Stimulated activated CD8-positive, alpha-beta memory T cell treated with anti-CD3 and anti-CD28 coated beads, Interleukin-4, amount 100 ng/mL, for 24 hours (primary cell): ENCODE data around the gene PCNX1.
"Not testable (repeated sequence)": the region's sequence is repeated elsewhere in the genome, so short reads cannot be mapped to it uniquely, and the experiment has no call there.

Source experiments
- DNase-seq: peaks from one replicate; pipeline ENCODE4 v3.0.0-alpha.2; 2020; ENCODE audit warnings: low read depth

The PCNX1 gene

DNA sequence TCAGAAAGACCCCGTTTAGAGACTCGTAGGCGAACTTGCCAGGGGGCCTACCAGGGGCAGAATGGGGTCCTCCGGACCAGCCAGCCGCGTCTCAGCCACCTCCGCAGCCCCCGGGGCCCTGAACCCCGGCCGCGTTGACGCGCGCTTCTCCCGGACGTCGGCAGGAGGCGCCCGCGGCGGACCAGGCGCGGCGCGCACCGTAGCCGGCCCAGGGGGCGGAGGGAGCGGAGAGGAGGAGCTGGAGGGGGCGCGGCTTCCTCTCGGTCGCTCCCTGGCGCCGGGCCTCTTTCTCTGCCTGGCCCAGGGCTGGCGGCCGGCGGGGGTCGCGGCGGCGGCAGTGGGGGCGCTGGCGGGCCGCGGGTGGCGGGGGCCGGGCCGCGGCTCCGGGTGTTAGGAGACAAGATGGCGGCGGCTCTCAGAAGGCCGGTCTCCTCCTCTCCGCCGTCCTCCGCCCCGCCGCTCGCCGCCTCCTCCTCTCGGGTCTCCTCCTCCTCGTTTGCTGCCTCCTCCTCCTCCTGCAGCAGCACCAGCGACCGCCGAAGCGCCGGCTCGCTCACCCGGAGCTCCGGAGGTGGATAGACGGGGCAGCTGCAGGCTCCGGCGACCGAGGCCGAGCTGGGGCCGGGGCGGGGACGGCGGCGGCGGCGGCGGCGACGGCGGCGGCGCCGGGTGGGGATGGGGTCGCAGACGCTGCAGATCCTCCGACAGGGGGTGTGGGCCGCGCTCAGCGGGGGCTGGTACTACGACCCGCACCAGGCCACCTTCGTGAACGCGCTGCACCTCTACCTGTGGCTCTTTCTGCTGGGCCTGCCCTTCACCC lies at the start of gene PCNX1:
TSS of gene PCNX1 (plus strand) at position 284 of the 820 bp plus-strand sequence. CDS start at position 676, 392 bp downstream.
- DNase-seq: peak; percentile 82

- DNase-seq: no peak
These were observed 49.8 kb upstream of the PCNX1 start for GRCh38 chr14:70857496-70857890.

GRCh38 chr14:70858641-70859040 lies 48.6 kb upstream of the PCNX1 start:
- DNase-seq: no peak

- DNase-seq: not testable (repeated sequence)
These were observed 40.3 kb upstream of the PCNX1 start for GRCh38 chr14:70866992-70867391.

DNA sequence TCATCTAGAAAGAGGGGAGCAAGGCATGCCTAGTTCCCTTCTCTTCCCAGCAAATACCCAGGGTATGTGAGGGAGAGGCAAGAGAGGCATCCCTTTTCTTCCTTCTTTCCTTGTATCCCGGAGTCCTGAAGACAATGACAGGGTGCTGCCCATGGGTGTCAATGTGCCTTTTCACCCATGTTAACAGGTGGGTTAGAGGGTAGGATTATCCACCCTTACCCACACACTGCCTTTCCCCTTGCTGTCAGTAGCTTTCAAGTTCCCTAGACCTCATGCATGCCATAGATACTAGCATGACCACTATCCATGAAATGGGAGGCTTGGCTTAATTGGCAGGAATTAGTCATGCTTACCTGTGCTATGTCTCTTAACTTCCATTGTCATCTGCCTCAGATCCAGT lies 36.3 kb upstream of the PCNX1 start:
- DNase-seq: no peak

GRCh38 chr14:70871863-70872677 lies 35.2 kb upstream of the PCNX1 start:
- DNase-seq: no peak

GRCh38 chr14:70872678-70873020 lies 34.6 kb upstream of the PCNX1 start:
- DNase-seq: no peak

DNA sequence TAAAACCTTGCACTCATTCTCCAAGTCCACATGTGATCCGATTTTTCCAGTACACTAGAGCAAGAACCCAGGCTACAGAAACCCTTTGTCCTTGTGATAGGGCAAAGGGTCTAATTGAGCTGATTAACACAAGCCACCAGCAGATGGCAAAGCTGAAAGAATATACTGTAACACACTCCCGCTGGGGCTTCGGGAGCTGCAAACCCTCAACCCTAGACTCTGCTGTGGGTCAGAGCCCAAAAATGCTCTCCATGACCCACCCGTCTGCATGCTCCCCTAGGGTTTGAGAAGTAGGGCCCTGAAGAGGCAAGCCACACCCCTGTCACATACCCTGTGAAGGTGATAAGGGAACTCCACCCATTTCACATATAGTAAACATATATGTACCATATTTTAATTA lies 33.6 kb upstream of the PCNX1 start:
- DNase-seq: no peak

DNA sequence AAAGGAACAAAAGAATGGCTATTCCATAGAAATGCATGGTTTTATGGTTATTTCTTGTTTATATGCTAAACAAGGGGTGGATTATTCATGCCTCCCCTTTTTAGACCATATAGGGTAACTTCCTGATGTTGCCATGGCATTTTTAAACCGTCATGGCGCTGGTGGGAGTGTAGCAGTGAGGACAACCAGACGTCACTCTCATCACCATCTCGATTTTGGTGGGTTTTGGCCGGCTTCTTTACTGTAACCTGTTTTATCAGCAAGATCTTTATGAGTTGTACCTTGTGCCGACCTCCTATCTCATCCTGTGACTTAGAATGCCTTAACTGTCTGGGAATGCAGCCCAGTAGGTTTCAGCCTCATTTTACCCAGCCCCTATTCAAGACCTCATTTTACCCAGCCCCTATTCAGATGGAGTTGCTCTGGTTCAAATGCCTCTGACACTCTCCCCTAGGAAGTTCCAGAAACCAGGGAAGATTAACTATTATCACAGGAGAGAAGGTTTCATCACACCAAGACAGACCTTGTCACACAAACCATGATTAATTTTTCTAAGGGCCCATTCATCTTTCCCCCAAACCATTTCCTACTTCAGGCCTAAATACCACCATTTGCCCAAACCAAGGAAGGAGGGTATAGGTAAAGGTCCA lies 31.3 kb upstream of the PCNX1 start:
- not testable (repeated sequence) for DNase-seq

DNA sequence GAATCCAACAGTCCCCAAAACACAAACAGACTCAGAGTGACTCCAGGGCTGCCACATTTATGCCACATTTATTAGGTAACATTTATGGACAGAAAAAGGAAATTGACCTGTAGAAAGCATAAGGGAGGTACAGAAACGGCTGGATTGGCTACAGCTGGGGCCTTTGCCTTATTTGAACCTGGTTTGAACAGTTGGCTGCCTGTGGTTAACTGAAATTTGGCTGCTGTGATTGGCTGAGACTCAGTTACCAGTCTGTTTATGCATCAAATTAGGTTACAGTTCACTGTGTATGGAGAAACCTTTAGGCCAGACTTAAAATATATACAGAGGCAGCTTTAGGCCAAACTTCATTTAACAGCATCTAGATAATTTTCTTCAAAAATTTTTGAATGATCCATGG lies 27.8 kb upstream of the PCNX1 start:
- no peak for DNase-seq

DNA sequence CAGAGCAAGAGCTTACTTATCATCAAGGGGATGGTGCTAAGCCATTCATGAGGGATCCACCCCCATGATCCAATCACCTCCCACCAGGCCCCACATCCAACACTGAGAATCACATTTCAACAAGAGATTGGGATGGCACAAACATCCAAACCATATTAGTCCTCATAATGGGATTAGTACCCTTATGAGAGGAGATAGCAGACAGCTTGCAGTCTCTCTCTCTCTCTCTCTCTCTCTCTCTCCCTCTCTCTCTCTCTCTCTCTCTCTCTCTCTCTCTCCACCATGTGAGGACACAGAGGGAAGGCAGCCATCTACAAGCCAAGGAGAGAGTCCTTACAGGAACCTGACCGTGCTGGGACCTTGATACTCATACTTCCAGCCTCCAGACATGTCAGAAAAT lies 26.4 kb upstream of the PCNX1 start:
- DNase-seq: not testable (repeated sequence)

GRCh38 chr14:70881549-70882177 lies 25.6 kb upstream of the PCNX1 start:
- no peak for DNase-seq

DNA sequence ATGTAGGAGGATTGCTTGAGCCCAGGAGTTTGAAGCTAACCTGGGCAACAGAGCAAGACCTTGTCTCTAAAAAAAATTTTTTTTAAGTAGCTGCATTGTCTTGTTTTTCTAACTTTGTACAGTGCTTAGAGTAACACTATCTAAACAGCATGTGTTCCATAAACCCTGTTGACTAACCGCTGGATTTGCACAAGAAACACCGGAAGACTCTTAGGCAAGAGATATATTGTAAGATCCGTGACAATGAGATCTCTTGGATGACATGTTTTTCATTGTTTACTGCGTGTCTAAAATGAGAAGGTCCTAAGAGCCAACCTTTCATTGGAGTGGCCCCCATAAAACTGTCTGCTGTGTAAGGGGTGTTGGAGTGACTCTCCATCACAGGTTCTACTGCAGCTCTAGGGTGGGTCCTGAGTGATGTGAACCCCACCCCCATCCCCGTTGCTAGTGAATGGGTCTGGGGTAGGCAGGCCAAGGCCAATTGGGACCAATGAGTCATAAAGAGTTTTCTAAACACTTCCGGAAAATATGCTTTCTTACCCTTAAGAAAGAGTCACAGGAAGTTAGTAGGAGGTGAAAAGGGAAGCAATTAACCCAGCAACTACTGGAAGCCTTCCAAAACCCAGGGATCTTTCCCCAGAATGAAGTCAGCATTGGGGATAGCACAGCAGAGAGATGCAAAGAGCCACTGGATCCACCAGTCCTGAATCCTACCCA lies 24.3 kb upstream of the PCNX1 start:
- DNase-seq: no peak

DNA sequence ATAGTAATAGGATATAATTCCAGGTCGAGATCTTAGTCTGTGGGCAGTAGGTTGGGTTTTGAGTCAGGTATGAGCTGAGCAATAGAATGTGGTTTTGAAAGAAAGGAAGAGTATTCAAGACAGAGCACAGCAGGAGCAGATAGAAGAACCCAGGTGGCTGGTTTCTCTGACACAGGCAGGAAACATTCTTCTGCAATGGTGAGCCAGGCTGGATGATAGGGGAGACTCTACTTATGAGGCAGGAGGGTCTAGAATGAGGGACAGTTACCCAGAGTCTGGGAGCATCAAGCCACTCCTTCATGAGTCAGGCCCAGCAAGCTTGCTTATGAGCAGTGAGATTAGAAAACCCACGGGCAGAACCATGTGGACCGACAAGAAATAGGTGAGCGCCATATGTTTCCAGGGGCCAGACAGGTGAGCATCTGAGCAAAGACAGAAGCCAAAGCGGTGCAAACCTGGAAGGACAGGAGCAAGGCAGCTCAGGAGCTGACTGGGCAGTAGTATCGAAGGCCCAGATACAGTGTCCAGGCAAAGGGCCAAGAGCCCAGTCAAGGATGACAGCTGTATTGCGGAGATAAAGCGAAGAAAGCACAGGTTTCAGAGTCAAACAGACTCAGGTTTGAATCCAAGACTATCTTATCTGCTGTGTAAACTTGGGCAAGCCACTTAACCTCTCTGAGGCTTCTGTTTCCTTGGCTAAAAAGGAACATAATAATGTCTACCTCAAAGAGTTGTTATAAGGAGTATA lies 22.5 kb upstream of the PCNX1 start:
- DNase-seq: no peak

DNA sequence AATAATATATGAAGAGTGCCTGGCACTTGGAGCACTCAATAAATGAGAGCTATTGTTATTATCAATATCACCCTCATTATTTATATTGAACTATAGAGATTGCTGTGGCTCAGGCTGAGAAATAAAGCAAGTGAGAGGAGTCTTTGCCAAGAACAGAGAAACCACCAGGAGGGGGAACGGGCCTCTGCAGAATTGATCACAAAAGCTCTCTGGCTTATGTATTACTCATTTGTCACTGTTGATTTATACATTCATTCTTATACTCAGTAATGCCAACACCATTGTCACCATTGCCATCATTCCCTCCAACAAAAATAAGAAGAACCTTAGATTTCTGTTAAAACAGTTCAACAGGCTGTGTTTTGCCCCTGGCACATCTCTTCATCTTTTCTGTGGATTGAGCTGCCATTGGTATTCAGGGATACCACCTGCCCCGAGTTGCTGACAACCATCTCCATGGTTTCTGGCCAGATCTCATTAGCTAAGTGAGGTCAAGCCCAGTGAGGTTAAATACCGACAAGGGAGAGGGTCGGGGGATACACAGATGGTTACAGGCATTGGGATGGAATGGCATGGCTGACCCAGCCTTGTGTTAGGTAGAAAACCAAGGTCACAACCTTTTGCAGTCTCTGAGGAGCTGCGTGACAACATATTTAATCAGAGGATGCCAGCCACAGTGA lies 21.8 kb upstream of the PCNX1 start:
- DNase-seq: no peak

DNA sequence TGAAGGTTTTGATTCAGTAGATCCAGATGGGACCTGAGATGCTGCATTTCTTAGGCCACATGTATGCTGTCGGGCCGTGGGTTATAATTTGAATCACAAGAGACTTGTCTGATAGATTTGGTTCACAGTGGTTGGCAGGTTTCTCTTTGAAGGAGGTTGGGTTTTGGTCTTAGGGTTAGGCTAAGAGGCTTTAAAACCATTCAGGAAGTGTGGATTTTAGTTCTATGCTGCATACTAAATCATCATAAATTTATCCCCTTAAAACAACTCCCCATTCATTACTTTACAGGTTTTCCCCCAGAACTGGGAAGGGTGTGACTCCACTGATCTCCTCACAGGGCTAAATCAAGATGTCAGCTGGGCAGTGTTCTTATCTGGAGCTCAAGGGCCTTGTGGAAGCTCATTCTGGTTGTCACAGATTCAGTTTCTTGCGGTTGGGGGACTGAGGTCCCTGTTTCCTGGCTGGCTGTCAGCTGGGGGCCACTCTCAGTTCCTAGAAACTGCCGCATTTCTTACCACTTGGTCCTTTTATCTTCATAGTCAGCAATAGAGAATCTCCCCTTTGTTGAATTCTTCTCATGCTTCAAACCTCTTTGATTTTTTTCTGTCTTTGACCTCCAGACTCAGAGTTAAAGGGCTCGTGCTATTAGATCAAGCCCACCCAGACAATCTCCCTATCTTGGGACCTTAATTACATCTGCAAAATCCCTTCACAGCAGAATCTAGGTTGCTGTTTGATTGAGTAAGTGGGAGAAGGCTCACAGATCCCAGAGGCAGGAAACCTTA lies 20.6 kb upstream of the PCNX1 start:
- peak; percentile 28 for DNase-seq

- DNase-seq: no peak
These were observed 20.0 kb upstream of the PCNX1 start for GRCh38 chr14:70887207-70887681.

- no peak for DNase-seq
These were observed 19.3 kb upstream of the PCNX1 start for GRCh38 chr14:70887737-70888499.
